ENCODE results near the gene NEK8. TPM values are rescaled to one million over a fixed set of nuclear protein-coding genes. Genes with fewer than 3 reads are reported as not detected.

NEK8 gene
- total and polyA plus RNA-seq, 2 of the 8 experiments (the other 6 are each of a cell fraction or from before 2014, with no cell fraction given), result 14.9 to 23.3 TPM

GRCh38 chr17:28726226-28726626 lies 2.4 kb upstream of the NEK8 start, which contains the start of gene TLCD1:
Gene TLCD1 (minus strand): TSS chr17:28726233. CDS start chr17:28726097, 136 bp downstream.
- Histone ChIP-seq H3K56ac (replicated peaks; ENCODE audit: insufficient read length, low read depth, low read length) (peak within 1 kb of the TSS; percentile 92), H3K4me1 (replicated peaks in 1 of 4; ENCODE audit: control insufficient read depth in 3 of 4, insufficient read depth in 4 of 4, low read length in 3 of 4) (peaks cover 0 to 15% (median 6%) of the 10 kb centered on the region in 4 experiments; a peak in 6 of 7 replicates), H2BK12ac (ENCODE audit: low read depth, low read length) (peak within 1 kb of the TSS; percentile 96; the same call in 1 of the 2 replicates), H2AFZ (ENCODE audit: low read length) (no peak within 1 kb of the TSS; the same call in 1 of the 2 replicates), H2BK120ac (replicated peaks; ENCODE audit: low read depth, low read length) (peak within 1 kb of the TSS; percentile 84), H2AK5ac (ENCODE audit: low read depth, low read length) (peak within 1 kb of the TSS; percentile 67), H3K4me3 (ENCODE audit: extremely low read depth in 1 of 4, insufficient read depth in 2 of 4, low read depth in 3 of 4, low read length in 4 of 4) (peak within 1 kb of the TSS; percentile 81 to 97 (median 89)), H3K9ac (replicated peaks in 1 of 4; ENCODE audit: extremely low read depth in 1 of 4, low read depth in 3 of 4, low read length in 3 of 4) (peak within 1 kb of the TSS; percentile 82 to 93 (median 91)), H3K79me2 (ENCODE audit: control insufficient read depth in 1 of 2, insufficient read depth in 2 of 2, low read length in 2 of 2) (peaks cover 0 to 26% of the 10 kb centered on the region in 2 experiments; a peak in 2 of 4 replicates), H3K23ac (ENCODE audit: insufficient read length) (no peak within 1 kb of the TSS), H3K36me3 (ENCODE audit: control insufficient read depth in 2 of 4, insufficient read depth in 4 of 4, low read length in 3 of 4) (peaks cover 19 to 39% (median 33%) of the 10 kb centered on the region in 4 experiments), H2BK15ac (ENCODE audit: low read length) (peak within 1 kb of the TSS; percentile 72; the same call in 1 of the 2 replicates), H2BK5ac (ENCODE audit: low read depth, low read length) (peak within 1 kb of the TSS; percentile 96), H4K91ac (replicated peaks; ENCODE audit: insufficient read length, low read length) (peak within 1 kb of the TSS; percentile 99), H4K8ac (ENCODE audit: extremely low read depth, insufficient read depth, low read length) (peak within 1 kb of the TSS; percentile 97), H3K23me2 (ENCODE audit: low read depth, low read length) (peaks cover 17% of the 10 kb centered on the region; the same call in 1 of the 2 replicates), H4K20me1 (replicated peaks in 1 of 2; ENCODE audit: control insufficient read depth in 1 of 2, insufficient read depth in 2 of 2, low read length in 2 of 2) (peaks cover 6 to 16% of the 10 kb centered on the region in 2 experiments), H3K9me3 (ENCODE audit: insufficient read depth in 2 of 2, low read depth in 1 of 2, low read length in 1 of 2) (no peaks in the 10 kb centered on the region), H3K27me3 (replicated peaks in 1 of 4; ENCODE audit: control insufficient read depth in 3 of 4, extremely low read depth in 1 of 4, insufficient read depth in 3 of 4, low read length in 3 of 4) (no peaks in the 10 kb centered on the region), H3K14ac (ENCODE audit: insufficient read length) (peak within 1 kb of the TSS; percentile 68), H3K4me2 (ENCODE audit: insufficient read depth in 1 of 2, low read depth in 2 of 2, low read length in 2 of 2) (peak within 1 kb of the TSS; percentile 95 to 99), H3K4ac (replicated peaks; ENCODE audit: insufficient read length, low read depth, low read length) (peak within 1 kb of the TSS; percentile 97), H3K18ac (ENCODE audit: extremely low read depth, low read length) (peak within 1 kb of the TSS; percentile 98), H3K79me1 (ENCODE audit: low read depth, low read length) (no peaks in the 10 kb centered on the region; the same call in 1 of the 2 replicates), H3K27ac (ENCODE audit: low read depth, low read length) (peak within 1 kb of the TSS; percentile 89), H4K5ac (ENCODE audit: insufficient read length, low read depth, low read length) (peak within 1 kb of the TSS; percentile 93), H2BK20ac (ENCODE audit: low read length) (peak within 1 kb of the TSS; percentile 72; the same call in 1 of the 2 replicates)
- CTCF ChIA-PET (ENCODE audit: partially characterized antibody), result interaction anchor here (0.6 to 16.9 kb wide), 34 partner anchors 9 to 227 kb away, joined by 3 to 316 read pairs (median 6); partner anchors contain the start of genes DHRS13, FLOT2, PROCA1 and TRAF4
- no peak for FAIRE-seq
- 2% methylated on average over 29 of the region's 49 CpGs; no CpG with 5 or more reads in 1 of the 2 experiments for WGBS, 2 experiments (ENCODE audit: extremely low coverage in 1 of 2, insufficient coverage in 1 of 2, insufficient read length in 1 of 2, insufficient replicate concordance in 2 of 2, low coverage in 1 of 2, low lambda C conversion rate in 2 of 2, missing lambda C conversion rate in 1 of 2)
- POLR2A ChIA-PET (ENCODE audit: partially characterized antibody), result interaction anchor here (0.7 to 17.6 kb wide), 22 partner anchors 7 to 242 kb away, joined by 3 to 813 read pairs (median 6); partner anchors contain the start of genes DHRS13, FAM222B, FLOT2 and PHF12
- DNase-seq (ENCODE audit: low read depth in 1 of 2, low spot score in 2 of 2), result no peak
- TF ChIP-seq SIRT6 (IDR thresholded peaks at IDR 0.05; ENCODE audit: low read length), result no peak
- 0 out of 2 replicates have a peak, but pooled peaks have one; percentile 33 for TF ChIP-seq BRCA1 (IDR thresholded peaks at IDR 0.05; ENCODE audit: low read depth, low read length)
- TF ChIP-seq RBBP5 (IDR thresholded peaks at IDR 0.05; ENCODE audit: borderline replicate concordance, low read depth, low read length), result 0 out of 2 replicates have a peak, but pooled peaks have one; percentile 21
- no peak for TF ChIP-seq HDAC2 (IDR thresholded peaks at IDR 0.05; ENCODE audit: borderline replicate concordance in 1 of 2, low read depth in 2 of 2, low read length in 2 of 2)
- no peak for TF ChIP-seq TAF7 (optimal IDR thresholded peaks at IDR 0.05; ENCODE audit: borderline replicate concordance, low read depth, low read length)
- TF ChIP-seq CHD2 (IDR thresholded peaks at IDR 0.05; ENCODE audit: low read length), result peak; percentile 71; the same call in 1 of the 2 replicates
- no peak for TF ChIP-seq CBX8 (IDR thresholded peaks at IDR 0.05; ENCODE audit: borderline replicate concordance, low read depth, low read length)
- TF ChIP-seq GABPA (IDR thresholded peaks at IDR 0.05; ENCODE audit: borderline replicate concordance, insufficient read depth, low read length), result no peak
- TF ChIP-seq SRF (IDR thresholded peaks at IDR 0.05; ENCODE audit: low read depth, low read length), result no peak
- TF ChIP-seq KDM4A (IDR thresholded peaks at IDR 0.05; ENCODE audit: low read depth, low read length, severe bottlenecking), result peak; percentile 33
- TF ChIP-seq KDM1A (IDR thresholded peaks at IDR 0.05; ENCODE audit: borderline replicate concordance, low read length), result no peak
- no peak for TF ChIP-seq JUN (IDR thresholded peaks at IDR 0.05; ENCODE audit: low read depth, low read length)
